NAMALWA (cell line): ENCODE measurements around the gene SMPX.
"Not testable (repeated sequence)": the region's sequence is repeated elsewhere in the genome, so short reads cannot be mapped to it uniquely, and the experiment has no call there.

Experiments
- DNase-seq: peaks from one replicate; pipeline ENCODE4 v3.0.0-alpha.2; 2015; ENCODE audit warnings: low spot score

SMPX gene

DNA sequence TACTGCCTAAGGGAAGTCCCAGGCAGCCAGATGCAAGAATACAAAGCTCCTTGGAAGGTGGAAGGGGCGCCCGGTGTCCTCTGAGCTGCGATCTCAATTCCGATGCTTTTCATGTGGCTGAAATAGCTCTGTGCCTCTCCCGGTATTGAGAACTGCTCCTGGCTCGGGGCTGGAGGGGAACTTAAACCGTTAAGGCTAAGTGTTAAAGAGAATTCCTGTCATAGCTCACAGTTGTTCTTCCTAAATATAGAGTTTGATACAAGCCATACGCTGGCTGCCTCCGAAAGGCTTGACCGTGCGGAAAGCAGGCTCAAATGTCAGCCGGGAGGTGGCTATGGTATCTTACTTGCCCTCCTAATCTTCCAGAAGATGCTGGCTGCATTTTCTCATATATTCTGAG is at the start of gene SMPX:
Gene SMPX, minus strand, starts transcription at position 157 of the 400 bp plus-strand sequence. CDS start 3,826 bp downstream, outside the sequence.
- no peak for DNase-seq

DNA sequence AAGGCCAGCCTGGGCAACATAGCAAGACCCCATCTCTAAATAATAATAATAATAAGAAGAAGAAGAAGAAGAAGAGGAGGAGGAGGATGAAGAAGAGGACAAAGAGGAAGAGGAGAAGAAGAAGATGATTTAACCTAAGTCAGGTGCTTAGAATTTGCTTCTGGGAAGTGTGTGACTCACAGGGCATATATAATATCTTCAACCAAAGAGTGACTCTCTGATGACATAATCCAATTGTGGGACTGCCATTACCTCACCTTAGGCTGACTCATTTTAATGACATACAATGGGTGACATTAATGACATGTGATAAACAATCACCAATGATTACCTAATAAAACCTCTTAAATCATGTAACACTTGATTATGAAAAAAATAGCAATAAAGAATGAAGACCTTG is 48.8 kb upstream of the SMPX start:
- DNase-seq, result no peak

DNA sequence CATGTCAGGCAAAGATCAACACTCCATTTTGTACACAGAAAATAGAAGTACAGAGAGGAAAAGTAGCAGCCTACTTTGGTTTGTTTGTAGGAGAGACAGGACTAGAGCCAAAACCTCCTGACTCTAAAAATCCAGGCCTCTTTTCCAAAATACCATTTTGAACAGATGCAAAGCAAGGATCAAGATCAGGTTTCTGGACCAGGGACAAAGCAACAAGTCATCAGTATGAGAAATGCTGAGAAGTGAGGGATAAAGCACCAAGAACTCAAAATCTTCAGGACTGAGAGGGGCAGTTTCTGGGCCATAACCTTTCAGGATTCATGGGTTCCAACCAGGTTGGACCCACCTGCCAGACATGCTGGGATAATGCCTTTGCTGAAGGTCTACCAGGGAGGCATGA is 44.9 kb upstream of the SMPX start:
- DNase-seq, result no peak

DNA sequence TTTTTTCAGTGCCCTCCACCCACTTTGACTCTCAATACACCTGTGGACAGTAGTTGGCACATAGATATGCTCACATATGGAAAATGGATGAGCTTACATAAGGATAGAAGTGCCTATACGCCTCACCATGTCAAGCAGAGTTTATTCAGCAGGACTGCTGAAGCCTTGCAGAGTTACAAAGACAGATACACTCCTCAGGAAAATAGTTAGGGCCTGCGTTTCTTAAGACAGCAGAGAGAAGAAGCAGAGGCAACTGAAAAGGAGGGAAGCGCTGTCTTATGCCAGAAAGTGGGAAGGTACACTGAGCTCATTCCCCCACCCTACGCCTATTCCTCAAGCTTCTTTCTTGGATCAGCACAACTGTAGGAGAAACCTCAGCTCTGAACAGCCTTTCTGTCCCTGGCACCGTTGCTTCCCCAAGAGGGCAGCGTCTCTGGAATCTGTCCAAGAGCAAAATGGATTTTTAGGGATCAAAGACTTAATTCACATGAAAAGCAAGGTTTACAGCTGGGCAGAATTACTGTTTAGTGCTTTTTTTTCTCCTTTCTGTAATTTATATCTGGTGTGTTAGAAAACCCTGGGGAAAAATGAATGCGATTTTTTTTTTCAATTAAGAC is 44.2 kb upstream of the SMPX start:
- no peak for DNase-seq

DNA sequence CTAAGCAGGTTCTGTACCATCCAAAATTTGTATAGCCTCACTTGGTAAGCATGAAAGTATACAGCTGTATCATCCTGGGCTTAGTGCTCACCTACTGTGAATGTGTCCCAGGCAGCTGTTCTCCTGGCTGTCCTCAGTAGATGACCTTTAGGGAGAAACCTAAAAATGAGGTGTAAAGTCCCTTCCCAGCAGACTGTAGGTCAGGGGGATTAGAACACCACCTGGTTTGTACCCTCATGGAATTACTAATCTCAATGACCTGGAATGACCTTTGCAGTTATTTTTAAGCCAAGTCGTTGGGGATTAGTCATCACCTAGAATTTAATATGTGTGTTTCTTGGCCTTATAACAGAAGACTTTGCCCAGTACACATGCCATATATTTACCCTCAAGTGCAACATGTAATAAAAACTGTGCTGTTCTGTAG is 42.4 kb upstream of the SMPX start:
- DNase-seq, result no peak

DNA sequence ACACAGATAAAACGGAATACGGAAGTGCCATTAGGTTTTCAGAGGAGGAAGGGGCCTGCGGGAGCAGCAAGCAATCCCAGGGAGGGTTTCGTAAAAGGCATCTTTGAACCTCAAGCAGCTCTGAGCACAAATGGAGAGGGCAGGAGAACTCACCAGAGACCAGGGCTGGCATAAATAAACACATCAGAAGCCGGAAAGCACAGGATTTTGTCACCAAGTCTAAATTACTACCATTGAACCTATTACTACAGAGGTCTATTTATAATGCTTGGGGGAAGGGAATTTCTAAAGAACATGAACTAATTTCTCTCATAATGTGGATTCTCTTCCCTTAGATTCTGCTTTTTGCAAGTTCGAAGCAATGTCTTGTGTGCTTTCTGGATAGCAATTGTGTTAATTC is 41.9 kb upstream of the SMPX start:
- DNase-seq, result no peak

DNA sequence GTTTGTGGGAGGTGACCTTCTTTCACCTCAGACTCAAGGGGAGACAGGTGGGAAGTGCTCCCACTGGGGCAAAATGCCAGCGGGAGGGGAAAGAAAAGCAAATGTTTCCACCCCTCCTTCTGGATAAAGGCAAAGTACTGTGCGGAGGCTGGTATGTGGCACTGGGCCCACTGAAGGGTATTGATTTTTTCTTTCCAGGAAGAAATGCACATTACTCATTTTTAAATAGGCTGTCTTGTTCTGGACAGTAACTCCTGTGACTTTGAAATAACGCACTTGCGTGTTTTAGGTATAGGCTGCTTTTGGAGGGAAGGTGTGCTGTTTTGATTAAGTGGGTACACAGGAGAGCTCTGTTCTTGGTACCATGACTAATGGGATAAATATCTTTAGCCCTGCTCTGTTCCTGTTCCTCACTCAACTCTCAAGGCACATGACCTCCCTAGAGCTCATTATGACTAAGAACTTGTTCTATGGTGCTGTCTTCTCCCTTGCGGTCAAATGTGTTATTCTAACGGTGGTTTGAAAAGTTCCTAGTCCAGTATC is 40.8 kb upstream of the SMPX start:
- no peak for DNase-seq

DNA sequence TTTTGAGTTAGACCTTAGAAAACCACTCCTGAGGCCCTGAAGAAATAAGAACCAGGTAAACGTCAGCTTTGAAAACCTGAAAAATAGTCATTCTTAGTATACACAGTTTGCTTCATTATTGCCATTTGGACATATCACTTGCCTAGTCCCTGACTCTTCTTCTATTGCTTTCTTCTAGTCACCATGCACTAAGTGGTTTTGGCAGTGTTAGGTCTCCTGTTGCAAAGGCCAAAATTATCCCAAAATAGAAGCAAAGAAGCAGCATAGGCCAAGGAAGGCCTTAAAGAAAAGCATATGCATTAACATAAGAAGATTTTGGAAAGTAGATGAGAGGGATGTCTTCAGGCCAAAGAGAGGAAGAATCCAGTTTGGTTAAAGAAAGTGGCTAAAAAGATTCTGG is 24.1 kb upstream of the SMPX start:
- DNase-seq, result no peak

DNA sequence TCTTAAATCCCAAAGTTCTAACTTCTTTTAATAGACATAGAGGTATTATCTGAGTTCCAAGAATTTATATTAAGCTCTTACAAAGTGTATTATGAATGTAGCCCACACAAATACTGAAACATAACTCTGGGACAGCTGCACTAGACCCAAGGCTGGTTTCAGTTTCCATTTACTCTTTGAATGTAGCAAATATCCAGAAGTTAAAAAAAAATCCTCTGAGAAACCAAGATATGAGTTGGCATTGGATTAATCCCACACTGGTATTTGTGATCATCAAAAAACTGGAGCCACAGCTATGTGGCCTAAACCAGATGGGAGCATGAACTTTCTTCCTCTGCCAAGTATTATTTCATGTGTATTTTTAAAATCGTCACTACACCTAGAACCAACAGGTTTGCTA is 23.6 kb upstream of the SMPX start:
- DNase-seq, result no peak

DNA sequence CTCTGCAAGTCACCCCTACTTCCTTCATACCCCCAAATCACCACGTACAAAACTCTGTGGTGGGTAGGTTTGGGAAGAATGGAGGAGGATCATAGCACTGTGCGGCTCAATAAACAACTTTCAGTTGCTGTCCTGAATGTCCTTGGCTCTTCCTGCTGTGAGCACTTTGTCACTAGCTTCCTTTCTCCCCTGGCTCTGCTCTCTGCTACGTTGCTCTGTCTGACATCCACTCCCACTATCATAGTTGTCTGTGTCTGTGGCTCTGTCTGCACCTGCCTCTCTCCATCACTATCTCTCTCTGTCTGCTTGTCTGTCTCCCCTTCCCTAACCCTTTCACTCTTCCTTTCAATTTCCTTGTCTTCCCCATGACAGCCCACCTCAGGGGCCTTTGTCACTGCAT is 21.2 kb upstream of the SMPX start:
- DNase-seq, result no peak

DNA sequence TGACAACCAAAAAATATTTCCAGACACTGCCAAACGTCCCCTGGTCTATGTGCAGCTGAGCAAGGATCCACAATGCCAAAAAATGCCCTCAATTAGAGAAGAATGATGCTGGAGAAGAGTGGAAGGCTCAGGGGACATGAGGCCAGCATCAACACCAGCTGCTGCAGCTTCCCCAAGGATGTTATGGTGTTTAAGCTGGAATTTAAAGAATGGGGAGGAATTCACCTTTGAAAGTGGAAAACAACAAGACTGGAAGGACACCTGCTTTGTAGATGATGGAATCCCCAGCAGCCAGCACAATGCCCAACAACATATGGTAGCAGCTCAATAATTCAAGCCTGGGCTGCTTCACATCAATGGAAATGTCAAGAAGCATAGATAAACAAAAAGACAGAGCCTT is 20.3 kb upstream of the SMPX start:
- DNase-seq, result no peak

DNA sequence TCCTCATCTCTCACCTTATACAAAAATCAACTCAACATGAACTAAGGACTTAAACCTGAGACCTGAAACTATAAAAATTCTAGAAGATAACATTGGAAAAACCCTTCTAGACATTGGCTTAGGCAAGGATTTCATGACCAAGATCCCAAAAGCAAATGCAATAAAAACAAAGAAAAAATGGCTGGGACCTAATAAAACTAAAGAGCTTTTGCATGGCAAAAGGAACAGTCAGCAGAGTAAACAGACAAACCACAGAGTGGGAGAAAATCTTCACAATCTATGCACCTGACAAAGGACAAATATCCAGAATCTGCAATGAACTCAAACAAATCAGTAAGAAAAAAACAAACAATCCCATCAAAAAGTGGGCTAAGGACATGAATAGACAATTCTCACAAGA is 17.2 kb upstream of the SMPX start:
- DNase-seq, result not testable (repeated sequence)

DNA sequence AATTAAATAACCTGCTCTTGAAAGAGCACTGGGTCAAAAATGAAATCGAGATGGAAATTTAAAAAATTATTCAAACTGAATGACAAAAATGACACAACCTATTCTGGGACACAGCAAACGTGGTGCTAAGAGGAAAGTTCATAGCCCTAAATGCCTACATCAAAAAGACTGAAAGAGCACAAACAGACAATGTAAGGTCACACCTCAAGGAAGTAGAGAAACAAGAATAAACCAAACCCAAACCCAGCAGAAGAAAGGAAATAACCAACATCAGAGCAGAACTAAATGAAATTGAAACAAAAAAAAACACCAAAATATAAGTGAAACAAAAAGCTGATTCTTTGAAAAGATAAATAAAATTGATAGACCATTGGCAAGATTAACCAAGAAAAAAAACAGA is 15.1 kb upstream of the SMPX start:
- DNase-seq, result not testable (repeated sequence)

DNA sequence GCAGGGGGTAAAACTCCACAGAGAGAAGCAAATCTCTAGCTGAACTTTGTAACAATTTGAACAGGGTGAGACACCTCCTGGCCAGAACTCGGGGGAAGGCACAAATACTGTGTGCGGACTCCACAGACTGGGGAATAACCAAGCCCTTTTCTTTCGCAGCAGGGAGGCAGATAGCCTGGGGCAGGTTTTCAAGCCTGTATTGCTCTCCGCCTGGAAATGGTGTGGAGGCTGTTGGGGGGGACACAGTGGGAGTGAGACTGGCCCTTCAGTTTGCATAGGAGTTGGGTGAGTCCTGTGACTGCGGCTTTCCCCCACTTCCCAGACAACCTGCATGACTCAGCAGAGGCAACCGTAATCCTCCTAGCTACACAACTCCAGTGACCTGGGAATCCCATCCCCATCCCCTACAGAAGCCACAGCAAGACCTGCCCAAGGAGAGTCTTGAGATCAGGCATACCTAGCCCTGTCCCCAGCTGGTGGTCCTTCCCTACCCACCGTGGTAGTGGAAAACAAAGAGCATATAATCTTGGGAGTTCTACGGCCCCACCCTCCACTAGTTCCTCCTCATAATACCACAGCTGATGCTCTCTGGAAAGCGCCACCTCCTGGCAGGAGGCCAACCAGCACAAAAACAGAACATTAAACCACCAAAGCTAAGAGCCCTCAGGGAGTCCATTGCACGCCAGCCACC is 12.9 kb upstream of the SMPX start:
- DNase-seq, result peak; percentile 1

DNA sequence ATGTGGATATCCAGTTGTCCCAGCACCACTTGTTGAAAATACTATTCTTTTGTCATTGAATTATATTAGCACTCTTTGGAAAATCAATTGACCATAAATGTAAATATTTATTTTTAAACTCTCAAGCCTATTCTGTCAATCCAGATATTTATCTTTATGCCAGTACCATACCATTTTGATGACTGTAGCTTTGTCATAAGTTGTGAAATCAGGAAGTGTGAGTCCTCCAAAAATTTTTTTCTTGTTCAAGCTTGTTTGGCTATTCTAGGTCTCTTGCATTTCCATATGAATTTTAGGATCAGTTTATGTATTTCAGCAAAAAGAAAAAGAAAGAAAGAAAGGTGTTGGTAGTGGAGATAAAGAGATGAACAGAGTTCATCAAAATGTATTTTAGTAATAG is 8.2 kb upstream of the SMPX start:
- no peak for DNase-seq

DNA sequence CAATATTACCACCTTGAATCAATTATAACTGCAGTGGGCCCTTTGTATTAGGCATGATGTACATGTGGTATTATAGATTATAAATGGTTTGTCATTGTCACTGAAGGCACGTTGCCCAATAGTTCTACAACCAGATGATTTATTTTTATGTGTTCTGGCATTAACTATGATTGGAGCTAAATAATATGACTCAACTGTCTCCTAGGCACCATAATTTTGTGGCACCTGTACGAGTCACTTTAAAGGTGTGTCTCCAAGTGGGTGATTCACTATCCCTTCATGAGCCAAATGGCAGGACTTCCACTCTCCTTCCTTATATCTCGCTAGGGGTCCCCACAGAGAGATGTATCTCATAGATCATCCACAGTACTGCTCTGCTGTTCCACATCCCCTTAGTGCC is 6.1 kb upstream of the SMPX start:
- no peak for DNase-seq

DNA sequence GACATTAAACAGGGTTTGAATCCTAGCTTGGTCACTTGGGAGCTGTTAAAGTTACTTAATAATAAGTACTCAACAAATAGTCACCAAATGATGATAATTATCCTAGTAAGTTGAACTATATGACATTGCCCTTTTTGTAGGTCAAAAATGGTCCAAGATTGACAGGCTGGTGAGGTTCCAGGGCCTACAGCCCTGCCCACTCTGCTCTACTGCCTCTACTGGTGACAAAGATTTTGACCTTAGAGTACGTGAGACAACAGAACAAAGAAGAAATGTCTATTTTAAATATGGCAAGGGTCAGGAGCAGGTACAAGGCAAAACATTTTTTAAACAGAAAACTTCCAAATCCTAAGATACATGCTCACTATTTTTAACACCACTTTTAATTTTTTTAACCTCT is 572 bp upstream of the SMPX start:
- no peak for DNase-seq

DNA sequence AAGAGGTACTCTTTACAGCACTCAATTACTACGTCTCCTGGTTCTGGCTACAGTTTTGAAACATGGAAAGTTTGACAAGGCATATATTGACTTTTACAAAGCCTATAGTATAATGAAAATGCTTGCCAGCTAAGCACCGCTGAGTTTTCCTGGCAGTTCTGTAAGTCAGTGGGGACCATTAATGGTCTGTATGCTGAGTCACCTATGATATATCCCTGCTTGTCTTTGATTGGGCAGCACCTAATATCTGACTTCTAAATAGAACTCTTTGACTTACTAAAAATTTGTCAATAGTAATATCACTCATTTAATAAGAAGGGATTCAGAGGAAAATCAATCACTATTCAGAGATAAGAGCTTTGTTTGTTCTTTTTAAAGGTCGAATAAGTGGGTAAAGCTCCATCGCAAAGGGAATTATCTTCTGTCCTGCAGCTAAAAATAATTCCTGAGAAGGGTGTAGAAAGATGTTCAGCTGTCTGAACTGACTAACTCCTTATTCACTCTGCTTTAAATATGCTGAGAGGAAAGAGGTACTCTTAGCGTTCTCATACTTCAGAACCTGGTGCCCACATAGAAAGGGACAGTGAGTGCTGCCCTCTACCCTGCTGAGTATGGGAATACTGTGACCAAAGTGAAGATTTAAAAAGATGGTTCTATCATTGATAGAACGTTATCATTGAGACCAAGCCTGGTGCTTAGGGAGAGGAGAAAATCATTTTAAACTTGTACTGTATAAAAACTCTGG is 959 bp downstream of the SMPX start:
- DNase-seq, result no peak

DNA sequence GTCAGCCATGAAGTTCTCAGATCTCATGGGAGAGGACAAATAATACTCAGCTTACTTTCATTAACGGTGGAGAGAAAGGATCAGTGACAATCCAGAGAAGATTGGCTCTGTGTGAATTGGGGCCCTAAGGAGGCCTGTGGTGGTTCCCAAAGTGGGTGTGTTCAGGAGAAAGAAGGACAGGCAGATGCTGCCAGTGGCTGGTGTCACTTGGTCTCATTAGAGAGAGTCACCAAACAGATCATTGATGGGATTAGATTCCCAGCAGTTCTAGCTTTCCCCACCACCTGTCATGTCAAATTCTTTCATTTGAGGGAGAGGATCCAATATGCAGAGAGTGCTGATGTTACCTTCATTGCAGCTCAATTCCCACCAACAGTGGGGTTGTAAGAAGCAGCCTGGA is 8.0 kb downstream of the SMPX start:
- no peak for DNase-seq

DNA sequence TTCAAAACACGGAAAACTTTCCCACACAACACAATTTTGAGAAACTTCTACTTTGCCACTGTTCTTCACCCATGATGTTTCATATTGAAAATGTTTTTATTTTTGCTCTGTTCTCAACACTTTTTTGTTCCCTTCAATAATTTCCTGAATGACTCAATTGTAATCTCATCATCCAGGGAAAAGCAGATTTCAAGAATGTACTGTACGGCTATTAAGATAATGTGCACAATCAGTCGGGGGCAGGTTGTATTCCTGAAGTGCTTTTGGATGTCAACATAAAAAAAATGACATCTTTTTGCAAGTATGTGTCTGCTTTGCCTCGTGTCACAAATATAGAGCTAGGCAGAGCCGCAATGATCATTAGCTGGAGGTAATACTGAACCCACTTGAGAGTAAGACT is 9.7 kb downstream of the SMPX start:
- DNase-seq, result no peak

DNA sequence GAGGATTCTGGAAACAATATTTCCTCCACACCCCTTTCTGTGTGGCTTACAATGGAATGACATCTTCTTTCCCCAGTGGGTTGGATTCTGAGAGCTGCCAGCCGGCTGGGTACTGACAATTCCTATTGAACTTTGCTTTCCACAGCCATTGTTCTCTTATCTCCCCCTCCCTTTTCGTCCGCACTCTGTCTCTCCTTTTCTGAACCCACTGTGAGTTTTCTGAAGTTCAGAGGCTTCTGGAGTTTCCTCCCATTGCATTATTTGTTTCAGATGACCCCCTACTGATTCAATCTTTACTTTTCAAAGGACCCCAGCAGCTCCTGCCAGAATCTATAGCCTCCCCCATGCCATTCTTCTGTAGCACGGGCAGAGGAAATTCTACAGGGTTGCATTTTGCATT is 10.4 kb downstream of the SMPX start:
- DNase-seq, result no peak

DNA sequence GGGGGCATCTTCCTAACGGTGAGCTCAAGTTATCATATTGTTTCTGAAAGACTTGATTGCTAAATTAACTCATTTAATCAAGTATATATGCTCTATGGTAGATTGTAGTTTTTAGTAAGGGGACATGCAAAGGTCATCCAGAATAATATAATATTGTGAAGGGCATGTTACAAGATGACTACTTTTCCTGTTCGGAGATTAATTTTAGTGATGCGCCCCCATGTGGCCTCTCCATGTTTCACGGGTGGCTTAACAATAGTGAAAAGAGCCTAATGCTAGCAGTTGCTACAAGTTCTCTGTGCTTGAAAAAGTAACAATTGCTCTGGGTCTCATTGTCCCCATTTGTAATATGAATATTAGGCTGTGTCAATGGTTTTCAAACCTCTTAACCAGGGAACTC is 12.2 kb downstream of the SMPX start:
- DNase-seq, result peak; percentile 41

DNA sequence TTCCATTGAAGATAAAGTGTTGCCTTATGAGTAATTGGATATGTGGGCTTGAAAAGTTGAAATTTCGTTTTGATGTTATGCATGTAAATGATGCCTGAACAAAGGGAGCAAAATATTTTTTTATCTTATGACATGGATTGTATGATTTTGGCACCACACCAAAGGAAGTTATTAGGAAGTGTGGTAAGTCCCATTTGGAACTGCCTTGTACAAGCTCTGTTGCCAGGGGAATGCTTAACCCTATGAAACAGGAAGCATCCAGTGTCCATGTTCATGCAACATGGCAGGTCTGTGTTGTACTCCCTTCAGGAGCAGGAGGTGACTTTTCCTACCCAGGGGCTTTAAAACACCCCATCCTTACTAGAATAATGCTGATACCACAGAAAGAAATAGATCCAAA is 13.2 kb downstream of the SMPX start:
- DNase-seq, result no peak
